Mesodermal cell (in vitro differentiated cells): ENCODE measurements around the gene SLC22A7.
"Not testable (repeated sequence)": the region's sequence is repeated elsewhere in the genome, so short reads cannot be mapped to it uniquely, and the experiment has no call there.

Experiments
- H3K27ac ChIP-seq: 2 replicates; pipeline ENCODE4 v1.7.0; 2013; ENCODE audit warnings: mild to moderate bottlenecking, low read depth, low read length, moderate library complexity; ENCODE audit not compliant: severe bottlenecking
- H3K36me3 ChIP-seq: 2 replicates; pipeline ENCODE4 v1.7.1; 2013; ENCODE audit warnings: mild to moderate bottlenecking, low read length, moderate library complexity; ENCODE audit not compliant: control insufficient read depth, insufficient read depth
- H3K4me1 ChIP-seq: one replicate; pipeline ENCODE4 v1.7.1; 2013; ENCODE audit warnings: mild to moderate bottlenecking, low read length; ENCODE audit not compliant: insufficient read depth, control insufficient read depth, poor library complexity, severe bottlenecking
- H3K4me3 ChIP-seq: 2 replicates; pipeline ENCODE4 v1.7.0; 2013; ENCODE audit warnings: low read length, control low read depth, mild to moderate bottlenecking; ENCODE audit not compliant: insufficient read depth, poor library complexity, severe bottlenecking; ENCODE audit errors: extremely low read depth
- H3K9me3 ChIP-seq: 2 replicates; pipeline ENCODE4 v1.7.1; 2013; ENCODE audit warnings: mild to moderate bottlenecking, low read length, moderate library complexity; ENCODE audit not compliant: control insufficient read depth
- WGBS, 2 experiments: methylation state at CpG; one replicate each; pipeline ENCODE4 v1.1.5; 2013; ENCODE audit warnings: missing lambda C conversion rate in 2 of 2; ENCODE audit not compliant: insufficient coverage in 2 of 2; 5-methylcytosine and 5-hydroxymethylcytosine counted together

SLC22A7 gene

GRCh38 chr6:43347444-43347843, 49.4 kb downstream of the SLC22A7 start:
- H3K36me3 ChIP-seq: peaks cover 76% of the 10 kb centered on the region
- 82 to 96% methylated on average over 2 to 3 of the region's 3 CpGs for WGBS, 2 experiments

GRCh38 chr6:43351951-43352350, 53.9 kb downstream of the SLC22A7 start:
- H3K9me3 ChIP-seq, H3K4me3 ChIP-seq, H3K27ac ChIP-seq: not testable (repeated sequence)
- H3K4me1 ChIP-seq: peaks cover 13% of the 10 kb centered on the region
- peaks cover 78% of the 10 kb centered on the region for H3K36me3 ChIP-seq
- 93 to 100% methylated on average over 3 of the region's 5 CpGs for WGBS, 2 experiments

More at GRCh38 chr6:43347444-43347843, 49.4 kb downstream of the SLC22A7 start:
- no peaks in the 10 kb centered on the region for H3K4me1 ChIP-seq
- no peak overlapping the region for H3K4me3 ChIP-seq
- H3K27ac ChIP-seq: no peak overlapping the region
- no peaks in the 10 kb centered on the region for H3K9me3 ChIP-seq
